GM18526 (cell line): ENCODE data around the gene USP22.

Source experiments
- POLR2A ChIP-seq: IDR thresholded peaks from 3 replicates; pipeline ENCODE4 v1.6.1; 2011; ENCODE audit not compliant: insufficient read length; ENCODE audit errors: extremely low read depth

Gene USP22

DNA sequence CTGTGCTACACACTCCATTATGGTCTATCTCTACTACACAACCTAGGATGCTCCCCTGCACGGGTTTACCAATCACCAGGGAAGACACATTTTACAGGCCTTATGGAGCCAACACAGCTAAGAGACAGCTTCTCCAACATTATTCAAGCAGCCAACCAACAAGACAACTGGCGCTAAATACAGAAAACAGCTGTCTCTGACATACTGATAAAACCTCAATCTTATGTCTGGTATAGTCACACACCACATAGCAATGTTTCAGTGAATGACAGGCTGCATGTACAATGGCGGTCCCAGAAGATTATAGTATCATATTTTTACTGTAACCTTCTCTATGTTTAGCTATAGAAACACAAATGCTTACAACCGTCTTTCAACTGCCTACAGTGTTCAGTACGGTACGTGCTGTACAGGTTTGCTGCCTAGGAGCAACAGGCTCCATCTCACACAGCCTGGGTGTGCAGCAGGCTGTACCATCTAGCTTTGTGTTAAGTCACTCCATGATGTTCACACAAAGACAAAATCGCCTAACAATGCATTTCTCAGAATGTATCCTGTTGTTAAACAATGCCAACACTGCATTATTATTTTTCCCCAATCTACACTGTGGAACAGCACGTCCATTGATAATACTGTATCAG lies 10.9 kb downstream of the USP22 start:
- no peak for TF ChIP-seq POLR2A

DNA sequence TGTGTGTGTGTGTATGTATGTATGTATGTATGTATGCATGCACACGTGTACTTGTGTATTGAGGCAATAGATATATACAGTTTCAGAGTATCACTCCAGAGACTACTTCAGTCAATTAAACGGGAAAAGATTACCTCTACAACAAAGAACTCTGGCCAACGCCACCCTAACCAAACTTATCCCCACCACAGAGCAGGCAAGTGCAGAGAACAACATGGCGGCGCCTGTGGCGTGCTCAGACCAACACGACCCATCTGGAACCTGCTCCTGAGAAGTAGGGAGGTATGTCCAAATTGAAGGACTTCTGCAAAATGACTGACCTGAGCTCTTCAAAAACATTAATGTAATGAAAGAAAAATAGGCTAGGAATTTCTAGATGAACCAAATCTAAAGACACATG lies 12.4 kb downstream of the USP22 start:
- no peak for TF ChIP-seq POLR2A

DNA sequence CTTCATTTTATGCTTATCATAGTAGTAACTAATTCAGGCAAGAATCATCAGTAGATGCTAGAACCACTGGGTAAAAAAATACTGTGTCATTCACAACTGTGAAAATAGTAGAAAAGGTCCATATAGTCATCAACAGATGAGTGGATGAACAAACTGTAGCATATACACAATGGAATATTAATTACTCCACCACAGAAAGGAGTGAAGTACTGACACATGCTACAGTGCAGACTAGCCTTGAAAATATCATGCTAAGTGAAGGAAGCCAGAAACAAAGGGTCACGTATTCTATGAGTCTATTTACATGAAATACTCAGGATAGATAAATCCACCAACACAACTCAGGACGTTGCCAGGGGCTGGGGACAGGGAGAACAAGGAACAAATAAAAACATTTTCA lies 13.3 kb downstream of the USP22 start:
- no peak for TF ChIP-seq POLR2A

DNA sequence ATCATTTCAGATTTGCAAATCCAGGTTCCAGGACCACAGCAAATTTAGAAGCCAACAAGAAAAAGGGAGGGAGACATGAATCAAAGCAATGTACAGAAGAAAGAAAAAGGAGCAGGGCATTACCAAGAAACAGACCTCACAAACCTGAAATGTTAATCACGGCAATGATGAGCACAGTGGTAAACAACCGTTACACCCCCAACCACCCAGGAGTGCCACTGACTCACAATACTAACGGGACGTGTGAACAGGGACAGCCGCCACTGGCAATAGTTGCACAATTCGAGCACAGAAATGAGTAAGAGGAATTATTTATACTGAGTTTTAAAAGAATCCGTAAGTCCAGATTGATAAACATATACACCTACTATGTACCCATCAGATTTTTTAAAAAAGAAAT lies 13.8 kb downstream of the USP22 start:
- no peak for TF ChIP-seq POLR2A

DNA sequence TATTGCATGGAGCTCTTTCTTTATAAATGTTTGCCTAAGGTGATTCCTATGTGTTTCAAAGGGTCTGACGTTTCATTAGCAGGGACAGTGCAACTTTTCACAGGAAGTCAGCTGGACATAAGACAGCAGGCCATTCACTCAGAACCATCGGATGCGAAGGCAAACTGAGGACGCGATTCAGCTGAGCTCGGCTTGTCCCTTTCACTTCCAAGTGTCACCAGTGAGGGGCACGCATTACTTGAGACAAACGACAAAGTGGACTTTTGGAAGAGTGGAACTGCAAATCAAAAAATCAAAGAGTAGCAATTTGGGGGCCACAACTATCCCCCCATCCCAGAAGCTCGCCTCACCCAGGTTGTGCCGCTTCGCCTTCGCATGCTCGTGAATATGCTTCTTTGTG lies 14.6 kb downstream of the USP22 start:
- no peak for TF ChIP-seq POLR2A

DNA sequence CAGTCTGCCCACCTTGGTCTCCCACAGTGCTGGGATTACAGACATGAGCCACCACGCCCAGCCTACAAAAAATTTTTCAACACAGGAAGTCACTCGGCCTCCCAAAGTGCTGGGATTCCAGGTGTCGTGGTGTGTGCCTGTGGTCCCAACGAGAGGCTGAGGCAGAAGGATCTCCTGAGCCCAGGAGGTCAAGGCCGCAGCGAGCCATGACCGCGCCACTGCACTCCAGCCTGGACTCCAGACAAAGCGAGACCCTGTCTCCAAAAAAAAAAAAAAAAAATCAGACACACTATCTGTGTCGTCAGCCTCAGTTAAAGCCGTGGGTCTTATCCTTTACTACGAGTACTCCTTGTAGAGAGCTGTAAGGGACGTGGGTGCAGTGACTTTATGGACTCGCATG lies 15.8 kb downstream of the USP22 start:
- TF ChIP-seq POLR2A, result no peak

DNA sequence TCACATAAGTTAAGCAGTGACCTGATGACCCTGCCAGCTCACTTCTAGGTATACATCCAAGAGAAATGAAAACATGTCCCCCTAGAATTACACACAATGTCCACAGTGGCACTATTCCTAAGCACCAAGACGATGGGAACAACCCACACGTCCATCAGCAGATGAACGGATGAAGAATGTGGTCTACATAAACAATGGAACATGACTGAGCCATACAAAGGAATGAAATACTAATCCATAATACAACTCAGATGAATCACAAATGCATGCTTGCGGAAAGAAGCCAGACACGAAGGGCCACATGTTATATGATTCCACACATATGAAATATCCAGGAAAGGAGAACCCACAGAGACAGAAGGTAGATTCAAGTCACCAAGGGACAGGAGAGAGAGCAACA lies 17.4 kb downstream of the USP22 start:
- TF ChIP-seq POLR2A, result no peak

DNA sequence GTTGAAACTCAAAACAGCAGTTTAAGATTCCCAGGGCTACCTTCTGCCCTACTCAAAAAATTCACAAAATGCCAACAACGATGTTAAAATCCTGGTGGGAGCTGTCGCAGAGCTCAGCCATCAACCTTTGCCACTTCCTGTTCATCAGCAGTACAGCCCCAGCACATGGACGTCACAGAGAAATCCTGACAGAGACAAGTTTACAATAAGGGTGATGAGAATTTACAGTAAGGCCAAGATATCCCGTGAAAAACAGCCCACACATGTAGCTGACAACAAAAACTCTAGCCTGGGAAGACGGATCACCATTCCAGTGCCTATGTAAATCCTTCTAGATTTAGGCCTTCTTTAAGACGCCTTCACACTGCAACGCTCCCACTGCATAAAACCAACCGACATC lies 18.8 kb downstream of the USP22 start:
- no peak for TF ChIP-seq POLR2A

DNA sequence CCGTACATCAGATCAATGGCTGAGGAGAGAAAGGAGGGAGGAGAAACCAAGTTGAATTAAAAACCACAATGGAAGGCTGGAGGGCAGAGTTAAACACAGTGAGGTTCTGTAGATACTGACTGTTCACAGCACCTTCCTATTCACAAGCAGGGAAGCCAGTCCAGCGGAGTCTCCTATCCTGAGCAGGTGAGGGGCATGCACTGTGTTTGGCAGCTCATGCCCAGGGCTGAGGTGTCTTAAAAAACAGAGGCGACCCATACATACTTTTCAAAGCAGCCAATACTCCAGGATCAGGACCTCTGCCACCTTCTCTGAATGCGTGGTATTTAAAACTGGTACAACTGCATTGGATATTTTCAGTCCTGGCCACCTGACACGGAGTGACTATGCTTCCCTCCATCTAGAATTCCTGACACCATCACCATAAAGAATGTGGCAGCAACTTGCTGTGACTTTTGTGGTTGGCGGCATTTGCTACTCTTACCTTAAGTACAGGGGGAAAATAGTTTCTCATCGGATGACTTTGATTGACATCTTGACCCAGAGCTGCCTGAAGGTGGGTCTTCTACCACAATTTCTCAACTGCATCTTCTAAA lies 21.5 kb downstream of the USP22 start:
- no peak for TF ChIP-seq POLR2A

DNA sequence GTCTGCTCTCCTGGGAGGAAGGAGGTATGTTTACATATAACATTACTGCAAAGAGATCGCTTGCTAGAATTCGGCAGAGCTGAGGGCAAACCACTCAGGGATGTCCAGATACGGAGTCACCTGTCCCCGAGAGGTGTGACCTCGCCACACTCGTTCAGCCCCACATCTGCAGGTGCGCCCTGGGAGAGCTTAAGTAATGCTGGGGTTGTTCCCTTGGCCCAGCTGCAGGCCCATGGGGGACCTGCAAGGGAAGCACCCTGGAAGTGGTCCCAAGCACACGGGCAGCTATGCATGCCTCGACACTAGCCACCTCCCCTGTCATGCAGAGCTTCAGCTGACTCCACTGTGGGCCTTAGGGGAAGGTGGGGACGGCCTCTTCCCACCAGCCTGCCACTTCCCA lies 22.2 kb downstream of the USP22 start:
- TF ChIP-seq POLR2A, result no peak

DNA sequence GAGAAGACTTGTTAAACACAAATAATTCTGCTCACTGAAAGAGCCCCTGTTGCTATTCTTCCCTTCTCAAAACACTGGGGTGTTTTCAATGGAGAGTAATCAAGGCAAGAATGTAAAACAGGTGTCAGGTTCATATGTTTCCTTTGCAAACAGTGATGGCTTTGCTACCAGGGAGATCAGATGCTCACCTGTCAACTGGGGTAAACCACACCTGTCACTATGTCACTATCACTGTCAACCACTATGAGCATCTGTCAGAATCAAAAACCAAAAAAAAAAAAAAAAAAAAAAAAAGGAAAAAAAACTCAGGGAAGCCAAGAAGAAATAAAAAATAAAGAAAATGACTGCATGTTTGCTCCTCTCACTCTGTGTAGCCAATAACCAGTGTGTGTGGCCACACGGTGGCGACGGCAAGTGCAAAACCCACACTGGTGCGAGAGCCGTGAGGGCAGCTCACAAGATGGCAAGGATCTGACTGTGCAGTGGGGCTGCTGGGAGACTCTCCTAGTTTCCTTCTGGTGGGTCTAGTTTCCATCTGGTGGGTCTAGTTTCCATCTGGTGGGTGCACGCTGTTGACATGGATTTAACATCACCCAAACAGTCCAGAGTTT lies 22.7 kb downstream of the USP22 start:
- no peak for TF ChIP-seq POLR2A

DNA sequence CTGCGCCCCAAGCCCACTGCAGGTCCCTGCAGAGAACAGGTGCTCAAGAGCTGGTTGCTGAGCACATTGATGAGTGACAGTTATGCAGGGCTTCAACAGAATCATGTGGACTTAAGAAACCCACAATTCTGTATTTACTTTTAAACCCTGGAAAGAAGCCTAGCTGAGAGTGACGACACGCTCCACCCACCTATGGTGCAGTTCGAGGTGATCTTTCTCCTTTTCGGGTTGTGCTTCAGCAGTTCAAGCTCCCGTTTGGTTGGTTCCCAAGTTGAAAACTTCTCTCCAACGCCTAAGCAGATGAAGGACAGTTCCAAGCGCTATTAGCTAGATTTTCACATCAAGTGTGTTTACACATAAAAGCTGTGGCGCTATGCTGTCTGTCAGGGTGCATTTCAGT lies 23.9 kb downstream of the USP22 start:
- no peak for TF ChIP-seq POLR2A

DNA sequence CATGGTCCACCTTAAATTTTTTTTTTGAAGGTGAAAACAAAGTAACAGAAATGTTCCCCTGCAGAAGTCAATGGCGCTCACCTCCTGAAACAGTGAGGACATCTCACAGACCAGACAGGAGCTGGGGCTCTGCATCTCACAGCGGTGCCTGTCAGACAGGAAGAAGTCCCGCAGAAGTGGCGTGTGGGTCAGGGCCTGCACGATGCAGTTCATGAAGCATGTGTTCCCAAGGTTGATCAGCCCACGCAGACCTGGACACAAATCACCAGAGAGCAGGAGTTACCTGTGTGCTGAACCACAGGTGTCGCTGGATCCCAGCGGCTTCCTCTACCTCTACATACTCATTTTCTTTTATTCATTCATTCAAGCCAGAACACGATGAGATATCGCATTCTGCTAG lies 24.9 kb downstream of the USP22 start:
- TF ChIP-seq POLR2A, result no peak

DNA sequence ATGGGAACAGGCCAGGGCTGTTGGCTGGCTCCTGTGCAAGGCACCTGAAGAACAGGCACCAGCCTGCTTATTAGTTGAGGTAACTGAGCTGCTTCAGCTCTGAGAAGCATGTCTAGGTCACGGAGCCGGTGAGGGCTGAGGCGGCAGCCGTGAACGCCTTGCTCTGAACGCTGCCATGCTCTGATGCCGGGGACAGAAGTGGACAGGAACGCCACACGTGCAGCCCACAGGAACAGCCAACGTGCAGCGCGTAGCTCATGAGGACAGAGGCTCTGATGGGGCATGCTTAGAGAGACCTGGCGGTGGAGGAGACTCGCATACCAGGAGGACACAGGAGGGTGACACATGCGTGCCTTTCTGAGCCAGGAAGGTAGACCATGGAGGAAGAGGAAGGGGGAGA lies 25.6 kb downstream of the USP22 start:
- TF ChIP-seq POLR2A, result no peak

DNA sequence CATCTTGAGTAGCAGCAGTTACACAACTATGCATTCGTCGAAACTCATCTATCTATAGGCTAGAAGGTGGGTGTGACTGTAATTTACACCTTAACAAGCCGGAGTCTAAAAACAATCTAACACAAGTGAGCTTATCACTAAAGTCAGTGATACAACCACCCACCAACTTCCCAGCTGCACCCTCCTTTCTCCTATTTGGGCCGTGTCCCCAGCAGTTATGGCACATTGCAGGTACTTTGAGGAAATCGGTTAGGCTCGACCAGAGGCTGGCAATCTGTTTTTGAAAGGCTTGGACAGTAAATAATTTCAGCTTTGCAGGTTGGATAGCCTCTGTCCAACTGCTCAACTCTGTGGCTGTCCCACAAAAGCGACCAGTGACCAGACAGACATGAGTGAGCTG lies 26.0 kb downstream of the USP22 start:
- TF ChIP-seq POLR2A, result no peak

DNA sequence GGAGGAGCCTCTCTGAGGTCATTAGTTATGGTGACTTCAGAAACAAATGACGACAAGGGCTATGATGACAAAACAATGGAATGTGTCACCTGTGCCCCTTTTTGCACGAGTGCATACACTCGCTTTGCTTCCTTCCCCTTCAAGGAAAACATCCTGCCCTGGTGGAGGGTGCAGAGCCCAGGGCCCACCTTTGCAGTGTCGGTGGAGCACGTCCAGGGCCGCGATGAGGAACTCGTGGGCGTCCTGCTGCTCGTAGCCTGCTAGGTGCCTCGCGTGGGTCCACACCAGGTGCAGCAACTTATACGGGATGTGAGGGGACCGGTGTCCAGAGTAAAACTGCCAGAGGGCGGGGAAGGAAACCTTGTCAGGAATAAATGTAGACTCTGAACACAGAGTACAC lies 27.2 kb downstream of the USP22 start:
- no peak for TF ChIP-seq POLR2A

DNA sequence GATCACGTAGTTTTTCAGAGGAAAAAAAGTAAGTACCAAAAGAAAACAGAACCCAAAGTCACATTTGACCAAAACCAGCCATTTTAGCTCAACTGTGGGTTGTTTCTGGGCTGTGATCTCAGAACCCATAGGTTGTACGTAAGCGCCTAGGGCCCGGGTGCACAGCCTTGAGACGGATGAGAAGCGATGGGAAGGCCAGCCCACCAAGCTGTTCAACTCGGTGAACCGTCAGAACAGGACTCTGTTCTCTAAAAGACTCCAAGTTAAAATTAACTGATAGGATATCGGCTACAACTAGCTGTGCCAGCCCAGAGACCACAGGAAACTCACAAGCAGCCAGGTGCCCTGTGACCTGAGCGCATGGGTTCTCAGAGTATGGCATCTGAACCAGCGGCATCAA lies 28.3 kb downstream of the USP22 start:
- TF ChIP-seq POLR2A, result no peak
